LNCaP clone FGC (cell line): ENCODE data around the gene BST2.

ENCODE experiments used
- DNase-seq: peaks from one replicate; pipeline ENCODE4 v3.0.0-alpha.2; 2011; ENCODE audit warnings: low read depth
- H3K4me3 ChIP-seq: 2 replicates; pipeline ENCODE4 v1.5.1; 2011; ENCODE audit warnings: mild to moderate bottlenecking, low read depth, low read length, control low read depth
- TF ChIP-seq, protein P1 (sequence below): IDR thresholded peaks from 2 replicates; pipeline ENCODE4 v1.5.1; 2012; ENCODE audit warnings: mild to moderate bottlenecking; ENCODE audit not compliant: control insufficient read depth, insufficient read depth; ENCODE audit errors: extremely low read depth

Gene BST2

GRCh38 chr19:17445526-17446165 is 40.2 kb upstream of the BST2 start:
- TF ChIP-seq, protein P1, sequence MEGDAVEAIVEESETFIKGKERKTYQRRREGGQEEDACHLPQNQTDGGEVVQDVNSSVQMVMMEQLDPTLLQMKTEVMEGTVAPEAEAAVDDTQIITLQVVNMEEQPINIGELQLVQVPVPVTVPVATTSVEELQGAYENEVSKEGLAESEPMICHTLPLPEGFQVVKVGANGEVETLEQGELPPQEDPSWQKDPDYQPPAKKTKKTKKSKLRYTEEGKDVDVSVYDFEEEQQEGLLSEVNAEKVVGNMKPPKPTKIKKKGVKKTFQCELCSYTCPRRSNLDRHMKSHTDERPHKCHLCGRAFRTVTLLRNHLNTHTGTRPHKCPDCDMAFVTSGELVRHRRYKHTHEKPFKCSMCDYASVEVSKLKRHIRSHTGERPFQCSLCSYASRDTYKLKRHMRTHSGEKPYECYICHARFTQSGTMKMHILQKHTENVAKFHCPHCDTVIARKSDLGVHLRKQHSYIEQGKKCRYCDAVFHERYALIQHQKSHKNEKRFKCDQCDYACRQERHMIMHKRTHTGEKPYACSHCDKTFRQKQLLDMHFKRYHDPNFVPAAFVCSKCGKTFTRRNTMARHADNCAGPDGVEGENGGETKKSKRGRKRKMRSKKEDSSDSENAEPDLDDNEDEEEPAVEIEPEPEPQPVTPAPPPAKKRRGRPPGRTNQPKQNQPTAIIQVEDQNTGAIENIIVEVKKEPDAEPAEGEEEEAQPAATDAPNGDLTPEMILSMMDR, result no peak

DNA sequence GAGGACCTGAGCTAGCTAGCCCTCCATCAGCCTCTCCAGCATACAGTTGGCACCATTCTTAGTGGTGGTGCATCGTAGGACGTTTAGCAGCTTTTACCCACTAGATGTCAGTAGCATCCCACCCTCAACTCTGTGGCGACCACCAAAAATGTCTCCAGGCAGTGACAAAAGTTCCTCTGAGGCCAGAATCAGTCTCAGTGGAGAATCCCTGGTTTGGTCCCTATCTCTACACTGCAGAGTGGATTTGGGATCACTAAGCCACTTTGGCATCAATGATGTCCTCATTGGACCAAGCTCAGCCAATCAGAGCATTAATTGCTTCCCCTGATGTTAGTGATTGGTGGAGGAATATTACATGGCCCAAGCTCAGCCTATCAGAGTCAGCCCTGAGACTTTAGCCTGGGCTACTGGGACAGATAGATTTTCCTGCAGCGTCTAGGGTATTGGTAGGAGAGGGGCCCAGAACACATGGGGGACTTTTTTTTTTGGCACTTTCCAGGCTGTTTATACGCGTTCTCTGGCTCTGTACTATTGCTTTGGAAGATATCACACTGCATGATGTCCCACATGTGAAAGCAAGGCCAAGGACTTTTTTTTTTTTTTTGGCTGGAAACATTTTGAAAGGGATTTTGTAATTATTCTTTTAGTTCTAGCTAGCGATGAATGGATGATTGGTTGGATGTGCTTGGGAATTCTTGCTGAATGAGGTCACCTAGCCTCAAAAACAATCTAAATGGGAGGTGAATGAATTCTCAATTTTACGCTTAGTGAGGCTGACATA is 36.0 kb upstream of the BST2 start:
- DNase-seq, result no peak
- TF ChIP-seq, protein P1, result no peak
- no peak overlapping the region for H3K4me3 ChIP-seq

More at GRCh38 chr19:17445526-17446165, 40.2 kb upstream of the BST2 start:
- H3K4me3 ChIP-seq, result no peak overlapping the region
- no peak for DNase-seq

DNA sequence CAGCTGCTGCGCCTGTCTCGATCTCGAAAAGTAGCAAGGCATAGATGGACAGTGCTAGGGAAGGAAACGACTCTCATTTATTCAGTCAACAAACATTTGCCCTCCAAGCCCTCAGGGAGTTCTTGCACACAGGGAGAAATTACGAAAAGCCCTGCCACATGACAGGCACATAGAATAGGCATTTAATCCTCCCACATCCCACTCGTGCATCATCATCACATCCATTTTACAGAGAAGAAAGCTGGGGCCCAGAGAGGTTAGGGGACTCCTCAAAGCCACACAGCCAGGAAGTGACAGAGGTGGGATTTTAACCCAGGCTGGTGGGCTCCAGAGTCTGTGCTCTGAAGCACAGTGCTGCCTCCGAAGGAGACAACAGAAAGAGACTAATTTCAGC is 31.4 kb upstream of the BST2 start:
- H3K4me3 ChIP-seq, result no peak overlapping the region
- no peak for DNase-seq
- TF ChIP-seq, protein P1, result no peak

DNA sequence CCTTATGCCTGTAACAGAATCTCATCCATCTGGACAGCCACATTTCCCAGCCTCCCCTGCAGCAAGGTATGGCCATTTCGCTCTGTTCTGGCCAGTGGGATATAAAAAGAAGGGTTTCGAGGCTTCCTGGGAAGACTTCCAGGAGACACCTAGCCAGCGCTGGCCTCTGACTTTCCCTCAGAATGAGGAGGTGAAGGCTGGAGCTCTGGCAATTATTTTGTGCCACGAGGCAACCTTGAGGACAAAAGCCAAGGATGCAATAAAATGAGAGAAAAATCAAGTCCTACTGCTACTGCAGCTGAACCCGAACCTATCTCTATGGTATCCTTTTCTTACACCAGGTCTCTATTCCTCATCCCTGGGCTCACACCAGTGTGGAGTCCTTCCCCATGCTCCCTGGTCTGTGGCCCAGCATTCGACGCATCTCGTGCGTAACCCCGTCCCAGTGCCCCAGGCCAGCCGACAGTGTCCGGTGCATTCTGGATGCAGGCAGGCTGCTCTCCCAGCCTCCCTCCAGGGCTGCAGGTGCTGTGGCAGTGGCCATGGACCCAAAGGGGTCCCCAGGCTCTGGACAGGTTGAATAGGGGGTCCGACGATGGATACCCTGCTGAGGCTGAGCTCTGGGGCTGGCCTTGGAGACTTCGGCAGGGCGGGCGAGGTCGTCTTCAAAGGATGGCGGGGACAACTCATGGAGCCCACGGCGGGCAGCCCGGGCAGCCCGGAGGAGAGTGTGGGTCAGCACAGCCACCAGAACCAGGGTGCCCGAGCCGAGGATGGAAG is 30.9 kb upstream of the BST2 start:
- TF ChIP-seq, protein P1, result no peak
- no peak overlapping the region for H3K4me3 ChIP-seq
- no peak for DNase-seq

DNA sequence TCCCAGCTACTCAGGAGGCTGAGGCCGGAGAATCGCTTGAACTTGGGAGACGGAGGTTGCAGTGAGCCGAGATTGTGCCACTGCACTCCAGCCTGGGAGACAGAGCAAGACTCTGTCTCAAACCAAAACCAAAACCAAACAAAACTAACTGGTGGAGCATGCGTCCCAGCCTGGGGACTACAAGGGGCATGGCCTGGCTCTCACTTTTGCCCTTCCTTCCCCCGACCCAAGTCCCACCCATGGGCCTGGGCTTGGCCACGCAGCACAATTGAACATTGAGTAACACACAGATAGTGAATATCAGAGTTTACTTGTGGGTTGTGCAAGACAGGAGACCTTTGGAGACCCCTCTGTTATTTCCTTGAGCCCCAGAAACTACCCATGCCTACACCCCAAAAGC is 29.8 kb upstream of the BST2 start:
- DNase-seq, result no peak
- TF ChIP-seq, protein P1, result no peak
- H3K4me3 ChIP-seq, result no peak overlapping the region

DNA sequence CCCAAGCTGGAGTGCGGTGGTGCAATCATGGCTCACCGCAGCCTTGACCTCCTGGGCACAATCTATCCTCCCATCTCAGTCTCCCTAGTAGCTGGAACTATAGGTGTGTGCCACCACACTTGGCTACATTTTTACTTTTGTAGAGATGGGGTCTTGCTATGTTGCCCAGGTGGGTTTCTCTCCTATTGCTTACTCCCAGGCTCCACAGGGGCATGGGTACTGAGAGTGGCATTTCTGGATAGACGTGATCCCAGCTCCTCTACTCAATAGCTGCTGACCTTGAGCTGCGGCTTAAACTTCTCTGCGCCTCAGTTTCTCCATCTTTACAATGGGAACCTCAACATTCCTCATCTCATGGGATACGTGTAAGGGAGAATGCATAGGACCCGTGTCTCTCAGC is 26.0 kb upstream of the BST2 start:
- DNase-seq, result no peak

More for the DNA sequence above, 26.0 kb upstream of the BST2 start:
- TF ChIP-seq, protein P1, result no peak
- no peak overlapping the region for H3K4me3 ChIP-seq
